SJCRH30 (cell line): ENCODE measurements around the gene MX1. TPM values are rescaled to one million over a fixed set of nuclear protein-coding genes. Genes with fewer than 3 reads are reported as not detected.

Experiments used
- DNase-seq, 2 experiments: peaks; one replicate each; pipeline ENCODE4 v3.0.0-alpha.2; 2015 to 2020
- H3K27ac ChIP-seq: fragments of 250-450 bp; sonication (Bioruptor Pico); 2 replicates; pipeline ENCODE4 v1.5.1; 2020; ENCODE audit warnings: mild to moderate bottlenecking, moderate library complexity
- H3K27me3 ChIP-seq: fragments of 250-450 bp; sonication (Bioruptor Pico); 2 replicates; pipeline ENCODE4 v1.5.1; 2020; ENCODE audit warnings: mild to moderate bottlenecking, moderate library complexity
- H3K36me3 ChIP-seq: fragments of 250-450 bp; sonication (Bioruptor Pico); 2 replicates; pipeline ENCODE4 v1.5.1; 2020; ENCODE audit warnings: mild to moderate bottlenecking, moderate library complexity
- H3K4me1 ChIP-seq: fragments of 250-450 bp; sonication (Bioruptor Pico); 2 replicates; pipeline ENCODE4 v1.5.1; 2020; ENCODE audit warnings: mild to moderate bottlenecking, moderate library complexity
- H3K4me3 ChIP-seq: fragments of 250-450 bp; sonication (Bioruptor Pico); 2 replicates; pipeline ENCODE4 v1.5.1; 2020; ENCODE audit warnings: mild to moderate bottlenecking, moderate library complexity
- H3K9me3 ChIP-seq: fragments of 250-450 bp; sonication (Bioruptor Pico); replicated peaks from 2 replicates; pipeline ENCODE4 v1.5.1; 2020; ENCODE audit warnings: mild to moderate bottlenecking, moderate library complexity
- total RNA-seq: library from RNA; depleted of rRNA; stranded (reverse); fragments of >200 nt; shearing (Covaris generic); gene quantifications from 2 replicates; pipeline ENCODE4 v1.2.3, GENCODE V29; 2014; rRNA removed

Gene MX1
- total RNA-seq, 1 experiment from 2014 or later, result not detected

DNA sequence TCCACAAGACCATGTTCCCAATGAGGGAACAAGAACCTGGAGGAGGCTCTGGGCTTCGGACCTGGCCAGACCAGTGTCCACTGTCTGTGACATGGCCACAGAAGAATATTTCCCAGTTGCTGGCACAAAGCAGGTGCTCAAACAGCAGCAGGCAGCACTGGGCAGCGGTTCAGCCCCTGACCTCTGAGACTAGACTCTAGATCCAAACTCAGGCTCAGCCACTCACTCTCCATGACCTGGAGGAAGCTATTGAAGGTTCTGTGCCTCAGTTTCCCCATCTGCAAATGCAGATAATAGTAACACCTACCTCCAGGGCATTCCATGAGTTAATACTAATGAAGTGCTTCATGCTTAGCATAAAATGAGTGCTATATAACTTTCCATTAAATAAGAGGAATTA, 73.9 kb downstream of the MX1 start:
- Histone ChIP-seq H3K9me3 (no peaks in the 10 kb centered on the region), H3K4me3 (no peak overlapping the region), H3K27ac (no peak overlapping the region), H3K27me3 (no peaks in the 10 kb centered on the region), H3K36me3 (no peaks in the 10 kb centered on the region), H3K4me1 (no peaks in the 10 kb centered on the region)
- DNase-seq, result no peak

DNA sequence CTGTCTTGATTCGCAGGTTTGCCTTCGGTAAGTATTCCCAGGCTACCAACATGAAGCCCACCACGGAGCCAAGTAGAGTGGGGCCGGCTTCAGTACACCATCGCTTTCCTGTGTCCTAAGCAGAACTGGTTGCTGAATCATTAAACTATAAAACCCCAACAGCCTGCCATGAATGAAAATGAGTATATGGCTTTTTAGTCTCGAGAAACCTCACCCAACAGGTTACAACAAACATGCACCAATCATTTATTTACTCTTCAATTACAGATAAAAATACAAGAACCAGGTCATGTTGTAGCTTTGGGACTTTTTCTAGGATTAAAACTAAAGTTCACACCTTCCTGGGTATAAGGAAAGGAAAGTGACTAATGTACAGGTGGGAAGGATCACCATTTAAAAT, 74.3 kb downstream of the MX1 start:
- H3K27me3 ChIP-seq, result no peaks in the 10 kb centered on the region
- H3K9me3 ChIP-seq, result no peaks in the 10 kb centered on the region
- H3K4me1 ChIP-seq, result no peaks in the 10 kb centered on the region
- H3K4me3 ChIP-seq, result no peak overlapping the region
- DNase-seq, result no peak
- H3K36me3 ChIP-seq, result no peaks in the 10 kb centered on the region
- H3K27ac ChIP-seq, result no peak overlapping the region

GRCh38 chr21:41500931-41501381, 74.9 kb downstream of the MX1 start:
- Histone ChIP-seq H3K27ac (no peak overlapping the region), H3K4me1 (no peaks in the 10 kb centered on the region), H3K27me3 (no peaks in the 10 kb centered on the region), H3K9me3 (no peaks in the 10 kb centered on the region), H3K4me3 (no peak overlapping the region), H3K36me3 (no peaks in the 10 kb centered on the region)
- DNase-seq, result no peak

DNA sequence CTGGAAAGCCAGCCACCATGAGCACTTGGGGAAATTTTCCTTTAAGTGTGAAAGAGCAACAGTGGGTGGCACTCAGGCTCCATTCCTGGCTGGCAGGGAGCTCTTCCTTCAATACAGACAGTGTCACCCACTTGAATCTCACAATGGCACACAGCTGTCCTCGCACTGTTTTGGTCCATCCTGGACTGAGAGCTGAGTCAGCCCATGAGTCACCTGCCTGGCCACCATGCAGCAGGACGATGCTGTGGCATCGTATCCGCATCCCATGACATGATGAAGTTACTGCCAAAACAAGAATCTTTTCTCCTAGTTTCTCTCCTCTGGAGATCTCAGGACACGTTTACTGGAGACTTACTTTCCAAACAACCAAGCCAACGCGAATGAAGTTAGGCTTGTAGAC, 75.9 kb downstream of the MX1 start:
- DNase-seq, result no peak
- no peaks in the 10 kb centered on the region for H3K9me3 ChIP-seq
- no peak overlapping the region for H3K27ac ChIP-seq
- no peaks in the 10 kb centered on the region for H3K27me3 ChIP-seq
- H3K4me1 ChIP-seq, result no peaks in the 10 kb centered on the region
- no peak overlapping the region for H3K4me3 ChIP-seq
- no peaks in the 10 kb centered on the region for H3K36me3 ChIP-seq

DNA sequence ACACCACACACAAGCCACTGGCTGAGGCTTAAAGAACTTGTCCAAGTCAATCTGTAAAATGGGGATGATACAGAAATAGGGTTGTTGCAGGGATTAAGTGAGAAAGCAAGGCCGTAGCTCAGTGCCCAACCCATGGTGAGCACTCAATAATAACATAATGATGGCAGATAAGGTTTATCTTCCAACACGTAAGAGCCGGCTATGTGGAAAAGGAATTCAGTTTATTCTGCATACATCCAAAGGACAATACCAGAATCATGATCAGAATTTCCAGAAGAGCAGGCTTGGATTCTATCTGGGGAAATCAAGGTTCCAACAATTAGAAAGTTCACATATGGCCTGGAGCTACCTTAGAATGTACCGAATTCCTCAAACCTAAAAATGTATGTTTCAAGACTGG, 77.3 kb downstream of the MX1 start:
- no peaks in the 10 kb centered on the region for H3K4me1 ChIP-seq
- H3K27me3 ChIP-seq, result no peaks in the 10 kb centered on the region
- H3K36me3 ChIP-seq, result no peaks in the 10 kb centered on the region
- H3K27ac ChIP-seq, result no peak overlapping the region
- DNase-seq, result no peak
- H3K4me3 ChIP-seq, result no peak overlapping the region
- no peaks in the 10 kb centered on the region for H3K9me3 ChIP-seq

- Histone ChIP-seq H3K36me3 (no peaks in the 10 kb centered on the region), H3K27me3 (no peaks in the 10 kb centered on the region), H3K4me1 (no peaks in the 10 kb centered on the region), H3K9me3 (no peaks in the 10 kb centered on the region), H3K4me3 (no peak overlapping the region), H3K27ac (no peak overlapping the region)
- no peak for DNase-seq
Measured at GRCh38 chr21:41504030-41504429, 78.0 kb downstream of the MX1 start.

GRCh38 chr21:41506005-41506594, 80.1 kb downstream of the MX1 start:
- Histone ChIP-seq H3K36me3 (no peaks in the 10 kb centered on the region), H3K4me3 (no peak overlapping the region), H3K27me3 (no peaks in the 10 kb centered on the region), H3K9me3 (no peaks in the 10 kb centered on the region), H3K4me1 (no peaks in the 10 kb centered on the region), H3K27ac (no peak overlapping the region)
- no peak for DNase-seq

DNA sequence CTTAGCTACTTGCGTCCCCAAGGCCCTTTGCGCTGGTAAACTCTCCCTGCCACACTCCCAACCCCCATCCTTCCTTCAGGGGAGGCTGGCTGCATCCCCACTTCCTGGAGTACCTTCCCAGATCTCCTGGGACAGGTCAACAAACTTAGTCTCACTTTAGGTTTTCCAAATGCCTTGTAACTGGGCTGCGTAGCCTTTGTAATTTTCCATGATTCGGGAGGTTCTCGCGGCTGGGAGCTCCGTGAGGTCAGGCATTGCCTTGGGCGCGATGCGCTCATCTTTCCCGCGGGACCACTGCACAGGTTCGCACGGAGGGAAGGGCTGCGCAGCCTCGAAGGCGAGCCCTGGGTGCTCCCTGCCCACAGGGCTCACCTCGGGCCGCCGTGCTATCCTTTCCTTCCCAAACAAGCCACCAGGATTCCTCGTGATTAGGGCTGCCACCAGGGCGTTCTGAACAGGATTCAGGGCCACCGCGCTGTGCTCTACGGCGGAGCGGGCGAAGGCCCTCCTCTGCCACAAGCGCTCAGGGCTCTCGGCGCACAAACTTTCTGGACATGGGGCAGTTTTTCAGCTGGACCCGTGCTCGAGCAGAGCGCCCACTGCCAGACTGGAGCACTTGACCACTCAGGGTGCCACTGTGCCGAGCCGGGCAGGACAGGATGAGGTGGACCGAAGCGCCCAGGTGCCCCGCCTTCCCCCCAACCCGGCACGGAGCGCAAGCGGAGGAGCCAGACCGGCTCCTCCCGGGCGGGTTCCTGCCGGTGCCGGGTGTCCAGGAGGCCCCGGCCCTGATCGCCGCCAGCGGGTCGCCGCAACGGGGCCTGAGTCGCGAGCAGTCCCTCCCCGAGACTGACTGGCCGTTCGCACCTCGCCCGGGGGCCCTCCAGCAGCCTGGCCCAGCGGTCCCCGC, 80.8 kb downstream of the MX1 start:
- Histone ChIP-seq H3K4me3 (no peak overlapping the region), H3K27me3 (no peaks in the 10 kb centered on the region), H3K4me1 (no peaks in the 10 kb centered on the region), H3K27ac (no peak overlapping the region), H3K36me3 (no peaks in the 10 kb centered on the region), H3K9me3 (no peaks in the 10 kb centered on the region)
- DNase-seq, result no peak

DNA sequence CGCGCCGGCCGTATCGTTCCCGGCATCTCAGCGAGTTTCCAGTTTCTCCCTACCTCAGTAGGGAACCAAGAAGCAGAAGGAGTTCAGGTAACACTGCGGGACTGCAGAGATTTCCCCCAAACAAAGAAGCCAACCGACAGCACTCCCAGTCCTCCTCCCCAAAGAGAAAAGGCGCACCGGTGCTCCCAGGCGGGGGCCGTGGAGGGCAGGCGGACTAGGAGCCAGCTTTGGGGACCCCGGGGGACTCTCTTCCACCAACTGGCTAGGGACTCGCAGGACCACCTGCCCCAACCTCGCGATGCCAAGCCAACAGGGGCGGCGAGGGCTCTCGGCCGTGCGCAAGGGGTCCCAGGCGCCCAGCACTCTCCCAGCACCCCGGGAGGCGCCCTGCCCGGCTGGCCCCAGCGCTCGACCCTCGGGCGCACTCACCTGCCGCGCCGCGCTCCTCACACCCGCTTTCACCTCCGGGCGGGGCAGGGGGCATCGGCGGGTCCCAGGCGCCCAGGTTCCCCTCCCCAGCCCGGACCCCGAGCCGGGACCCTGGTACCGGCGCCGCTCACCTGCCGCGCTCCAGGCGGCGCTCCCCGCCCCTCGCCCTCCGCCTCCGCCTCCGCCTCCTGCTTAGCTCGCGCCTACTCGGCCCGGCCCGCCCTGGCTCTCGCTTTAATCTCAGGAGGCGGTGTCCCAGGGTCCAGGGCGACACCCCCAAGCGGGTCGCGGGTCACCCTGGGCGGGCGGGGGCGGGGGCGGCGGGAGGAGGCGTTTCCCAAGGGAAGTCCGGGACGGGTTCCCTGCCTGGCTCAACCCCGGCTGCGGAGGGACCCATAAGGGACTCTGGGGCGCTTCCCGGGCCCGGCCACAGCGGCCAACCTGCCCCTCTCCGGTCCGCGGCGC, 81.7 kb downstream of the MX1 start, which contains the start of gene TMPRSS2:
Gene TMPRSS2 (minus strand): TSS at position 638 of the 894 bp plus-strand sequence. CDS start 10,025 bp downstream, outside the sequence.
- no peak within 1 kb of the TSS for H3K27ac ChIP-seq

GRCh38 chr21:41508415-41509144, 82.5 kb downstream of the MX1 start:
- DNase-seq, result no peak
- Histone ChIP-seq H3K4me1 (no peaks in the 10 kb centered on the region), H3K4me3 (no peak overlapping the region), H3K27me3 (no peaks in the 10 kb centered on the region), H3K27ac (no peak overlapping the region), H3K9me3 (no peaks in the 10 kb centered on the region), H3K36me3 (no peaks in the 10 kb centered on the region)

More for the DNA sequence above, 81.7 kb downstream of the MX1 start, which contains the start of gene TMPRSS2:
- no peaks in the 10 kb centered on the region for H3K9me3 ChIP-seq
- no peak within 1 kb of the TSS for H3K4me3 ChIP-seq
- no peaks in the 10 kb centered on the region for H3K36me3 ChIP-seq
- no peaks in the 10 kb centered on the region for H3K4me1 ChIP-seq
- no peaks in the 10 kb centered on the region for H3K27me3 ChIP-seq
- DNase-seq, result no peak

Other genes with a start within 250 kb of the MX1 start
- gene FAM3B, start 109.4 kb upstream of the MX1 start, total RNA-seq, result not detected in 2 replicates
- gene MX2, start 64.2 kb upstream of the MX1 start, total RNA-seq, result not detected in 2 replicates
- gene TMPRSS2, start 81.9 kb downstream of the MX1 start, total RNA-seq, result not detected in 2 replicates